A549 (cell line): ENCODE data around the gene SLC25A25. TPM values are rescaled to one million over a fixed set of nuclear protein-coding genes. Genes with fewer than 3 reads are reported as not detected.

Experiments
- ATAC-seq, 2 experiments: fragments of 200-7000 bp in 1 of 2; fragments of >200 bp in 1 of 2; cut with Nextera tagmentation in 1 of 2; cut with Tn5 transposase in 1 of 2; 3 replicates each; pipeline versions ENCODE4 v1.8.0 to v1.9.1; 2018 to 2020; ENCODE audit warnings: mild to moderate bottlenecking in 1 of 2, moderate library complexity in 1 of 2
- CTCF ChIA-PET: fragments of 300-600 bp; sonication (Branson Sonifier 250); formaldehyde crosslinking; extraction: SDS; loops from one replicate; lab custom pipeline; 2021; ENCODE audit warnings: antibody characterized with exemption, inconsistent platforms; lab: Yijun Ruan, JAX
- POLR2A ChIA-PET: fragments of 350-600 bp; formaldehyde crosslinking; extraction: SDS; loops from one replicate; lab custom pipeline; 2021; ENCODE audit warnings: antibody characterized with exemption, inconsistent platforms; lab: Yijun Ruan, JAX
- DNase-seq, 2 experiments: peaks; one replicate each; pipeline versions ENCODE4 v3.0.0 to v3.0.0-alpha.2; 2011 to 2016; ENCODE audit warnings: low read depth in 1 of 2, low spot score in 1 of 2
- FAIRE-seq: peaks from 2 replicates; lab custom pipeline; 2011; peaks lifted over from hg19 to GRCh38; lab: Jason Lieb, UNC
- H3K27ac ChIP-seq, 2 experiments: fragments of >200 bp; sonication (Bioruptor Twin); formaldehyde crosslinking; 3 replicates each; pipeline ENCODE4 v1.5.1; 2016 to 2017
- H3K4me1 ChIP-seq: fragments of >200 bp; sonication (Bioruptor Twin); formaldehyde crosslinking; 3 replicates; pipeline ENCODE4 v1.6.1; 2016
- H3K4me2 ChIP-seq: fragments of >200 bp; sonication (Bioruptor Twin); formaldehyde crosslinking; 3 replicates; pipeline ENCODE4 v1.6.1; 2016
- H3K4me3 ChIP-seq: fragments of >200 bp; sonication (Bioruptor Twin); formaldehyde crosslinking; 3 replicates; pipeline ENCODE4 v1.5.1; 2016
- H3K9me3 ChIP-seq: fragments of >200 bp; sonication (Bioruptor Twin); formaldehyde crosslinking; 3 replicates; pipeline ENCODE4 v1.6.1; 2016
- BCL3 ChIP-seq: fragments of >200 bp; sonication (Bioruptor Twin); formaldehyde crosslinking; IDR thresholded peaks from 3 replicates; pipeline ENCODE4 v1.6.1; 2016
- BHLHE40 ChIP-seq: IDR thresholded peaks from 2 replicates; pipeline ENCODE4 v1.6.1; 2012; ENCODE audit warnings: low read depth, low read length, inconsistent platforms
- CBX8 ChIP-seq: fragments of 200-600 bp; sonication (generic); IDR thresholded peaks from 2 replicates; pipeline ENCODE4 v1.6.1; 2016
- CEBPB ChIP-seq, 2 experiments: fragments of >200 bp in 1 of 2; sonication (Bioruptor Twin) in 1 of 2; formaldehyde crosslinking in 1 of 2; IDR thresholded peaks; 2 replicates each; pipeline ENCODE4 v1.6.1; 2012 to 2016
- CHD2 ChIP-seq: fragments of 150-350 bp; IDR thresholded peaks from 2 replicates; pipeline ENCODE4 v1.6.1; 2014; ENCODE audit warnings: low read length; ENCODE audit not compliant: partially characterized antibody
- CHD4 ChIP-seq: fragments of 200-600 bp; sonication (generic); IDR thresholded peaks from 2 replicates; pipeline ENCODE4 v1.6.1; 2016; ENCODE audit warnings: antibody characterized with exemption, mild to moderate bottlenecking, borderline replicate concordance
- EHMT2 ChIP-seq: fragments of 200-600 bp; sonication (generic); IDR thresholded peaks from 2 replicates; pipeline ENCODE4 v1.6.1; 2016; ENCODE audit warnings: antibody characterized with exemption, low read depth, mild to moderate bottlenecking, moderate library complexity
- ESRRA ChIP-seq: fragments of 150-350 bp; IDR thresholded peaks from 2 replicates; pipeline ENCODE4 v1.6.1; 2014; ENCODE audit warnings: mild to moderate bottlenecking, low read length, borderline replicate concordance
- FOXS1 ChIP-seq: fragments of 250-450 bp; sonication (Bioruptor Pico); IDR thresholded peaks from 2 replicates; pipeline ENCODE4 v1.5.0; 2020; ENCODE audit warnings: mild to moderate bottlenecking, moderate library complexity
- HDAC2 ChIP-seq: fragments of 200-600 bp; sonication (generic); IDR thresholded peaks from 2 replicates; pipeline ENCODE4 v1.6.1; 2016
- HES2 ChIP-seq: fragments of >200 bp; sonication (Bioruptor Twin); formaldehyde crosslinking; IDR thresholded peaks from 2 replicates; pipeline ENCODE4 v1.6.1; 2016
- HMGXB4 ChIP-seq: fragments of 250-450 bp; sonication (Bioruptor Pico); IDR thresholded peaks from 2 replicates; pipeline ENCODE4 v1.5.0; 2021; ENCODE audit warnings: mild to moderate bottlenecking, moderate library complexity, borderline replicate concordance
- HOXB13 ChIP-seq: fragments of 250-450 bp; sonication (Bioruptor Pico); IDR thresholded peaks from 2 replicates; pipeline ENCODE4 v1.5.0; 2020; ENCODE audit warnings: low read depth, mild to moderate bottlenecking, moderate library complexity
- HOXB5 ChIP-seq: fragments of 250-450 bp; sonication (Bioruptor Pico); IDR thresholded peaks from 2 replicates; pipeline ENCODE4 v1.5.0; 2020; ENCODE audit warnings: mild to moderate bottlenecking, moderate library complexity
- JUNB ChIP-seq: fragments of >200 bp; sonication (Bioruptor Twin); formaldehyde crosslinking; IDR thresholded peaks from 2 replicates; pipeline ENCODE4 v1.6.1; 2016
- MAZ ChIP-seq: fragments of 150-350 bp; IDR thresholded peaks from 2 replicates; pipeline ENCODE4 v1.6.1; 2014; ENCODE audit warnings: antibody characterized with exemption, low read depth, low read length, borderline replicate concordance
- NFE2L2 ChIP-seq: fragments of 150-350 bp; conservative IDR thresholded peaks from 2 replicates; pipeline ENCODE4 v1.6.1; 2014; ENCODE audit warnings: low read length
- NR3C1 ChIP-seq: fragments of >200 bp; sonication (Bioruptor Twin); formaldehyde crosslinking; IDR thresholded peaks from 3 replicates; pipeline ENCODE4 v1.6.1; 2017
- PHF8 ChIP-seq: fragments of 200-600 bp; sonication (generic); IDR thresholded peaks from 2 replicates; pipeline ENCODE4 v1.6.1; 2016; ENCODE audit warnings: low read depth, mild to moderate bottlenecking, antibody characterized with exemption, moderate library complexity, borderline replicate concordance
- POLR2AphosphoS2 ChIP-seq: conservative IDR thresholded peaks from 2 replicates; pipeline ENCODE4 v1.6.1; 2012; ENCODE audit warnings: low read length, improper control_type of control experiment, inconsistent platforms
- RCOR1 ChIP-seq: fragments of 150-350 bp; IDR thresholded peaks from 2 replicates; pipeline ENCODE4 v1.6.1; 2014; ENCODE audit warnings: antibody characterized with exemption, low read length, low read depth
- REST ChIP-seq: fragments of 200-600 bp; sonication (generic); IDR thresholded peaks from 2 replicates; pipeline ENCODE4 v1.6.1; 2016; ENCODE audit warnings: antibody characterized with exemption, mild to moderate bottlenecking, moderate library complexity
- RNF2 ChIP-seq: fragments of 200-600 bp; sonication (generic); IDR thresholded peaks from 2 replicates; pipeline ENCODE4 v1.6.1; 2016; ENCODE audit warnings: low read depth, mild to moderate bottlenecking, antibody characterized with exemption, moderate library complexity, borderline replicate concordance
- TFCP2L1 ChIP-seq: fragments of 250-450 bp; sonication (Bioruptor Pico); IDR thresholded peaks from 2 replicates; pipeline ENCODE4 v1.5.0; 2021; ENCODE audit warnings: mild to moderate bottlenecking
- USF2 ChIP-seq: fragments of 450-650 bp; IDR thresholded peaks from 2 replicates; pipeline ENCODE4 v1.6.1; 2014; ENCODE audit warnings: antibody characterized with exemption
- ZFP36 ChIP-seq: fragments of 450-650 bp; IDR thresholded peaks from 2 replicates; pipeline ENCODE4 v1.6.1; 2014; ENCODE audit warnings: borderline replicate concordance; ENCODE audit not compliant: partially characterized antibody
- ZNF302 ChIP-seq: fragments of 250-450 bp; sonication (Bioruptor Pico); IDR thresholded peaks from 2 replicates; pipeline ENCODE4 v1.9.0; 2021; ENCODE audit warnings: inconsistent platforms, mild to moderate bottlenecking, moderate library complexity
- WGBS: methylation state at CpG from one replicate; pipeline ENCODE4 v1.1.6; 2017; ENCODE audit errors: missing lambda C conversion rate; 5-methylcytosine and 5-hydroxymethylcytosine counted together
- polyA plus RNA-seq, 4 experiments: library from polyadenylated mRNA; depleted of rRNA in 3 of 4; stranded (reverse); fragments of >200 nt; fragmentation: RNase III in 1 of 4; extraction: RNeasy Plus Mini Kit Qiagen cat#74134 plus additional on column Dnase treatment in 1 of 4; gene quantifications; 2 replicates in 3 of 4; 3 replicates in 1 of 4; pipeline ENCODE4 v1.2.3, GENCODE V29; 2011 to 2017
- TF ChIP-seq, protein P1 (sequence below): fragments of 150-350 bp; IDR thresholded peaks from 2 replicates; pipeline ENCODE4 v1.6.1; 2014; ENCODE audit warnings: low read depth, mild to moderate bottlenecking, low read length

The SLC25A25 gene
- polyA plus RNA-seq, 2 of the 4 experiments (the other 2 are of a cell fraction) = 7.0 TPM

DNA sequence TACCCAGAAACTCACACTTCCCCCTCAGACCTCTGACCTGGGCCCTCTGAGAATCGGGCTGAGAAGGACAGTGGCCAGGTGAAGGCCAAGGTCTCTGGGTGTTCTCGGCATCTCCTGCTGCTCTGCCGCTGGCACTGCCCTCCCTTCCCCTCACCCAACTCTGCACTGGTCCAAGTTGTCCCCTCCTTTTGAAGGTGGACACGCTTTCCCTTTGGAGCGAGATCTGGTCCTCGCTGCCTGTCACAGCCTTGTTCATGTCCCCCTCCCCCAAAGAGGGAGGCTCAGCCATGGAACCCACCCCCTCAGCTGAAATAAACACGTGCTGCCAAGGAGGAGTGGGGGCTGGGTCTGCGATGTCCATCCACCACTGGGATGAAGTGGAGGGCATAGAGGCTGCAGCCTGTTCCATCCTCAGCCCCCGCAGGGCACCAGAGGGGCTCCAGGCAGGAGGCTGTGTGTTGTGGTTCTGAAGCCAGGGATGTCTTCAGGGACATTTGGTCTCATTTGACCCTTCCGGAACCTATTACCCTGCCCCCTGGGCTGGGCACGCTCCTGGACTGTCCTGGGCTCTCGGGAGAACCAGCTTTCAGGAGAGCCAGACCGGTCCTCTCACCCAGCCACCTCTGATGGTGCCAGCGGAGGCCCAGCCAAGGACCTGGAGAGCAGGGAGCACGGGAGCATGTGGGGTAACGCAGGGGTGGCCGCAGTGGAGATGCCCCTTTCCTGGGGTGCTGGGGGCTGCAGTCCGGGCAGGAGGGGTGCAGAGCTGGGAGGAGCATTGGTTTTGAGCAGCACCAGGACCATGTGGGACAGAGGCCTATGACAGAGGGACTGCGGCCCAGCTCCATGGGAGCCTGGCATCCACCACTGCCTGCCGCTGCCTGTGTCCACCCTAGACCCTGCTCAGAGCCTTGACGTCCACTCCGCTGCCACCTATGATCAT is 76.5 kb downstream of the SLC25A25 start:
- TF ChIP-seq TFCP2L1 = no peak
- TF ChIP-seq BHLHE40 = no peak
- TF ChIP-seq HMGXB4 (CRISPR knock-in tag) = no peak
- no peak for TF ChIP-seq HES2
- TF ChIP-seq HOXB5 (CRISPR knock-in tag) = no peak
- TF ChIP-seq JUNB = no peak
- TF ChIP-seq POLR2AphosphoS2 = no peak
- no peak for TF ChIP-seq HDAC2
- TF ChIP-seq ESRRA = no peak
- no peak for TF ChIP-seq RNF2
- no peak for TF ChIP-seq ZFP36
- TF ChIP-seq REST = no peak
- TF ChIP-seq BCL3 = no peak
- no peak for TF ChIP-seq EHMT2
- TF ChIP-seq NFE2L2 = no peak
- TF ChIP-seq CHD4 = no peak
- no peak for TF ChIP-seq HOXB13
- no peak for TF ChIP-seq CBX8
- Histone ChIP-seq H3K27ac (no peak overlapping the region), H3K4me3 (no peak overlapping the region), H3K9me3 (no peaks in the 10 kb centered on the region), H3K4me2 (no peak overlapping the region), H3K4me1 (peaks cover 16% of the 10 kb centered on the region)
- FAIRE-seq (no peak), DNase-seq (no peak), ATAC-seq (no peak)
- ChIA-PET CTCF (interaction anchor here (1.0 to 3.7 kb wide), 5 partner anchors 15 to 111 kb away, joined by 3 to 22 read pairs (median 6); no protein-coding TSS in a partner anchor), POLR2A (no interaction called here)
- WGBS = 79% methylated on average over 13 of the region's 22 CpGs

DNA sequence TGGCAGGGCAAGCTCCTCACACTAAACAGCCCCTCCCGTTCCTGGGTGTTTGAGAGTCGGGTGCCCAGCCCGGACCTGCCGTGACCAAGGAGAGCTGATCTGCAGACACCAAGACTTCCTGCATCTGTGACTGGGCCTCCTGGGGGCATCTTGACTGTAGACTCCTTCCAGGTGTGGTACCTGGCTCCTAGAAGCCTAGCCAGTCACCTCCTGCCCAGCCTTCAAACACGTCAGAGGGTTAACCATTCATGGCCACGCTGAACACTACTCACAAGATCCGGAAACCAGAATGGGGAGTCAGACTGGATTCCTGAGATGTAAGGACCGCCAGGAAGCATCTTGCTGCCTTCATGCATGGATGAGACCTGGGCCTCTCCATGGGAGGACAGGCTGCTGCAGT is 77.5 kb downstream of the SLC25A25 start:
- CTCF ChIA-PET = interaction anchor here (1.0 kb wide), 1 partner anchor 110 kb away, joined by 3 read pairs; no protein-coding TSS in a partner anchor
- DNase-seq (no peak), ATAC-seq (no peak), FAIRE-seq (no peak)
- no peak overlapping the region for H3K27ac ChIP-seq
- 71% methylated on average over 8 of the region's 8 CpGs for WGBS
- H3K4me1 ChIP-seq = peaks cover 26% of the 10 kb centered on the region
- POLR2A ChIA-PET = no interaction called here
- no peak overlapping the region for H3K4me2 ChIP-seq
- no peak overlapping the region for H3K4me3 ChIP-seq
- no peaks in the 10 kb centered on the region for H3K9me3 ChIP-seq
- no peak for TF ChIP-seq USF2
- TF ChIP-seq FOXS1 (CRISPR knock-in tag) = no peak
- no peak for TF ChIP-seq MAZ
- no peak for TF ChIP-seq PHF8
- TF ChIP-seq HOXB5 (CRISPR knock-in tag) = no peak
- TF ChIP-seq CHD4 = no peak
- TF ChIP-seq ZNF302 (CRISPR knock-in tag) = no peak
- no peak for TF ChIP-seq CEBPB (IDR thresholded peaks at IDR 0.05)
- TF ChIP-seq, protein P1, sequence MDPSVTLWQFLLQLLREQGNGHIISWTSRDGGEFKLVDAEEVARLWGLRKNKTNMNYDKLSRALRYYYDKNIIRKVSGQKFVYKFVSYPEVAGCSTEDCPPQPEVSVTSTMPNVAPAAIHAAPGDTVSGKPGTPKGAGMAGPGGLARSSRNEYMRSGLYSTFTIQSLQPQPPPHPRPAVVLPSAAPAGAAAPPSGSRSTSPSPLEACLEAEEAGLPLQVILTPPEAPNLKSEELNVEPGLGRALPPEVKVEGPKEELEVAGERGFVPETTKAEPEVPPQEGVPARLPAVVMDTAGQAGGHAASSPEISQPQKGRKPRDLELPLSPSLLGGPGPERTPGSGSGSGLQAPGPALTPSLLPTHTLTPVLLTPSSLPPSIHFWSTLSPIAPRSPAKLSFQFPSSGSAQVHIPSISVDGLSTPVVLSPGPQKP = no peak
- TF ChIP-seq RCOR1 = no peak
- TF ChIP-seq NR3C1 = no peak
- TF ChIP-seq CBX8 = no peak
- TF ChIP-seq EHMT2 = no peak
- TF ChIP-seq CHD2 = no peak
